ENCODE results near the gene BBC3. TPM values are rescaled to one million over a fixed set of nuclear protein-coding genes. Genes with fewer than 3 reads are reported as not detected.

BBC3 gene
- total RNA-seq, 4 donors from 2014 or later: 4.1 to 10.0 (median 5.5) TPM

- Histone ChIP-seq H3K9me3 (no peaks in the 10 kb centered on the region), H3K4me1 (peaks cover 0 to 23% (median 6%) of the 10 kb centered on the region in 4 donors), H3K27ac (no peak overlapping the region), H3K36me3 (peaks cover 0 to 68% (median 0%) of the 10 kb centered on the region in 3 donors), H3K4me3 (no peak overlapping the region), H3K27me3 (no peaks in the 10 kb centered on the region)
- TF ChIP-seq CTCF (IDR thresholded peaks at IDR 0.05): no peak
- TF ChIP-seq POLR2A (IDR thresholded peaks at IDR 0.05): no peak
- DNase-seq: no peak
Observed at GRCh38 chr19:47260476-47260875, 29.5 kb upstream of the BBC3 start.

GRCh38 chr19:47258895-47259555 lies 28.0 kb upstream of the BBC3 start:
- DNase-seq: no peak
- peaks cover 0 to 53% (median 0%) of the 10 kb centered on the region in 3 donors for H3K36me3 ChIP-seq

DNA sequence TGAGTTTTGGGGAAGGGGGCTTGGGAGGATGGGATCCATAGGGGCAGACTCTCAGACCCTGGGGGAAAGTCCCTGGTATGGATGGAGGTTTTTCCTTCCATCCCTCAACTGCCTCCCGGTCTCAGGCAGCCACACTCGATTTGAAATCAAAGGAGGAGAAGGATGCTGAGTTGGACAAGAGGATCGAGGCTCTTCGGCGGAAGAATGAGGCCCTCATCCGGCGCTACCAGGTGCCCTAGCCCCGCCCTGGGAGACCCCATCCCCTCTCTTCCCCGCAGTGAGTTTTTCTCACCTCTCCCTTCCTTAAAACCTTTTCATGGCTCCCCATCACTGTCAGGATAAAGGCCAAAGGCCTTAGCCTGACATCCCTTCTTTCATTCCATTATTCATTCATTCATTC lies 27.4 kb upstream of the BBC3 start:
- H3K4me3 ChIP-seq: no peak overlapping the region
- H3K36me3 ChIP-seq: peaks cover 0 to 50% (median 0%) of the 10 kb centered on the region in 3 donors
- no peak for DNase-seq
- TF ChIP-seq CTCF (IDR thresholded peaks at IDR 0.05) (no peak), POLR2A (IDR thresholded peaks at IDR 0.05) (no peak)
- no peaks in the 10 kb centered on the region for H3K9me3 ChIP-seq
- H3K27me3 ChIP-seq: no peaks in the 10 kb centered on the region
- peaks cover 0 to 25% (median 6%) of the 10 kb centered on the region in 4 donors for H3K4me1 ChIP-seq
- peak overlapping the region in 1 of 4 donors; percentile 95 for H3K27ac ChIP-seq

More at GRCh38 chr19:47258895-47259555, 28.0 kb upstream of the BBC3 start:
- Histone ChIP-seq H3K27me3 (no peaks in the 10 kb centered on the region), H3K4me3 (no peak overlapping the region), H3K9me3 (no peaks in the 10 kb centered on the region), H3K4me1 (peaks cover 0 to 25% (median 6%) of the 10 kb centered on the region in 4 donors), H3K27ac (no peak overlapping the region)
- no peak for TF ChIP-seq CTCF (IDR thresholded peaks at IDR 0.05)
- no peak for TF ChIP-seq POLR2A (IDR thresholded peaks at IDR 0.05)

DNA sequence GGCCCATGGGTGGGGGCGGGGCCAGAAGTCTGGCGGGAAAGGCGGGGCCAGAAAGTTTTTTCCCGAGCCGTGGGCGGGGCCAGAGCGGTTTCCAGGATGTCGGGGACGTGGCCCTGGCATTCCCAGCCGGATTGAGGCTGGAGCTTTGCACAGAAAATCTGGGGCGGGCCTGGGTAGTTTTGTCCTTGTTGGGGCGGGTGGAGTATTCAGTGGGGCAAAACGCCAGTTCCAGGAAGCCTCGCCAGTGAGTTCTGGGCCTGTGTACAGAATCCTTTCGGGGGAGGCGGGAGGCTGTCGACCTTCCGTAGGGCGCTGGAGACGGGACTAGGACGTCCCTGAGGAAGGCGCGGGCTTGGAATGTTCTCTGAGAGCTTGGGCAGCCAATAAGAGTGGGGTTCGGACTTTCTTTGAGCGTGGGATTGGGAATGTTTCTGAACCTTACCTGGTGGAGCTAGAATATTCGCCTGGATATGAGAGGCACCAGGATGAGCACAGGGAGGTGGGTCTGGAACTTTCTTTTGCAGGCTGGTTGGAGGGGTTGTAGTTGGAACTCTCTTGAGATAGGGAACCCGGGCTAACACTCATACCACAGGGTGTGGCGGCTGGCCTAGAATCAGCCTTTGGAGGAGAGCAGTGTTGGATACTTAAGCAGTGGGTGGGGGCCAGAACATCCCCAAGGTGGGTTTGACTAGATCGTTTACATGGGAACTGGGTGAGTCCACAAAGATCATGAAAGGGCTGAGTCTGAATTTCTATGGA lies 26.6 kb upstream of the BBC3 start:
- Histone ChIP-seq H3K27ac (peak overlapping the region; percentile 79 to 95 (median 92)), H3K9me3 (no peaks in the 10 kb centered on the region), H3K4me1 (peaks cover 0 to 25% (median 6%) of the 10 kb centered on the region in 4 donors), H3K36me3 (peaks cover 0 to 43% (median 0%) of the 10 kb centered on the region in 3 donors), H3K27me3 (no peaks in the 10 kb centered on the region), H3K4me3 (peak overlapping the region; percentile 44 to 70 (median 52))
- DNase-seq: no peak
- TF ChIP-seq CTCF (IDR thresholded peaks at IDR 0.05) (no peak), POLR2A (IDR thresholded peaks at IDR 0.05) (peak; percentile 40 to 52)

- H3K9me3 ChIP-seq: no peaks in the 10 kb centered on the region
- H3K4me1 ChIP-seq: peaks cover 0 to 25% (median 6%) of the 10 kb centered on the region in 4 donors
- H3K27ac ChIP-seq: peak overlapping the region; percentile 79 to 95 (median 92)
- TF ChIP-seq CTCF (IDR thresholded peaks at IDR 0.05) (no peak), POLR2A (IDR thresholded peaks at IDR 0.05) (no peak)
- H3K27me3 ChIP-seq: no peaks in the 10 kb centered on the region
- peak; percentile 100 for DNase-seq
- H3K36me3 ChIP-seq: peaks cover 0 to 35% (median 0%) of the 10 kb centered on the region in 3 donors
- peak overlapping the region; percentile 44 to 70 (median 52) for H3K4me3 ChIP-seq
Observed at GRCh38 chr19:47256693-47257410, 25.9 kb upstream of the BBC3 start.

Data from Peyer's patch (tissue), 4 donors.